Activated T-cell treated with anti-CD3 and anti-CD28 coated beads for 24 hours (primary cell): ENCODE measurements around the gene CYP8B1.

Experiments used
- DNase-seq: peaks from one replicate; pipeline ENCODE4 v3.0.0-alpha.2; 2020; ENCODE audit warnings: low read depth

CYP8B1 gene

GRCh38 chr3:42823351-42823750 lies 52.3 kb downstream of the CYP8B1 start:
- no peak for DNase-seq

GRCh38 chr3:42822828-42823227 lies 52.9 kb downstream of the CYP8B1 start:
- DNase-seq = no peak
